GM19240 (cell line): ENCODE measurements around the gene MYCBPAP.

Source experiments
- DNase-seq: peaks from one replicate; pipeline ENCODE4 v3.0.0; 2011; ENCODE audit warnings: low spot score; ENCODE audit not compliant: insufficient read length

MYCBPAP gene

GRCh38 chr17:50549969-50550368 lies 41.7 kb downstream of the MYCBPAP start:
- DNase-seq = no peak

- no peak for DNase-seq
Measured at GRCh38 chr17:50550661-50551432, 42.6 kb downstream of the MYCBPAP start.

DNA sequence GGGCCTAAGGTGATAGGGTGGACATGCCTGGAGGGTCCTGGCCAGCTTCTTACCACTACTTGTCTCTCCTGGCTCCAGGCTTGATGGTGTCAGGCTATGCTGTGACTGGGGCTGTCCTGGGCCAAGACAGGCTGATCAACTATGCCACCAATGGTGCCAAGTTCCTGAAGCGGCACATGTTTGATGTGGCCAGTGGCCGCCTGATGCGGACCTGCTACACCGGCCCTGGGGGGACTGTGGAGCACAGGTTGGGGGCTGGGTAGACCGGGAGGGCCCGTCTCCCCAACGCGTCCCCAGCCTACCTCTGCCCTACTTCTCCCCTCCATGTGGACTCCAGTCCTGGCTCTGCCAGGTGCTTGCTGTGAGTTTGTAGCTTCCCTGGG lies 43.2 kb downstream of the MYCBPAP start:
- DNase-seq = no peak

- DNase-seq = no peak
Measured at GRCh38 chr17:50551884-50552283, 43.6 kb downstream of the MYCBPAP start.

- DNase-seq = no peak
Measured at GRCh38 chr17:50554201-50554600, 46.0 kb downstream of the MYCBPAP start.

GRCh38 chr17:50556803-50557202 lies 48.6 kb downstream of the MYCBPAP start:
- no peak for DNase-seq

- no peak for DNase-seq
Measured at GRCh38 chr17:50557630-50558029, 49.4 kb downstream of the MYCBPAP start.

- DNase-seq = no peak
Measured at GRCh38 chr17:50558091-50558490, 49.9 kb downstream of the MYCBPAP start.

DNA sequence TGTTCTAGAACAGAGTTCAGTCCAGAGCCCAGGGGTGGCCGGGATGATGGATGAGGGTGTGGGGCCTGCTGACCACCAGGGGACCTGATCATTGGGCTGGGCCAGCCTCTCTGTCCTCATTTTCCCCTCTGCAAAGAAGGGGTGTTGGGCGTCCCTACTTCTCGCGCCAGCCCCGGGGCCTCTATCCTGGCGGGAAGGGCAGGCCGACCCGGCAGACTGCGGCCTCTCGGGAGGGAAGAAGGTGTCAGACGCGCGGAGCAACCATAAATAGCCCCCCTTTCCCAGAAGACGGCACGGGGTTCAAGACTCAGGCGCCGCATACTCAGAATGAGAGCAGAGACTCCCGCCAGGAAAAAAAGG lies 50.3 kb downstream of the MYCBPAP start:
- no peak for DNase-seq

DNA sequence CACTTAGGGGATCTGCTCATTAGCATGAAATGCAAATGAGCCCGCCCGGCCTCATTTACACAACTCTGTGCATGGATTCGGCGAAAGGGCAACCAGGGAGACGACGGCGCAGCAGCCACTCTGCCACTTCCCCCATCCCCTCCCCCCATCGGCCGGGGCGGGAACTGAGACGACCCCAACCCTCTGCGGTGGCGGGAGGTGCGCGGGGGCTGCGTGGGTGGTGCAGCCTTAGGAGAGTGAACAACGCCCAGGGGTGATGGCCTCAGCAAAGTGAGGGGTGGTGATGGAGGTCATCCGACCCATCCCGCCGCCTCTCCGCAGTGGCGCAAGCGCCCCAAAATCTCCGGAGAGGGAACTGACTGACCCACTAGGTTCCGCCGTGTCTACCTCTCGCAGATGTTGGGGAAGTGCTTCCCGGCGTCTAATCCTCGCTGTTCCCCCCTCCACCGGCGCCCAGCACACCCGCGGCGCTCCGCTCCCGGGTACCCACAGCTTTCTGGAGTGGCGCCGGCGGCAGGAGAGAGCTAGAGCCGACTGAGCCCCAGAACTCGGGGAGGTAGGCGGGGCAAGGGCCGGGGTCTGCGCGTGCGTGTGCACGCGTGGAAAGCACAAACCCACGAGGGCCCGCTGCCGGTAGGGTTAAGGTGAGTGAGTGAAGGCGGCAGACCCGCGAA lies 50.8 kb downstream of the MYCBPAP start:
- no peak for DNase-seq

- DNase-seq = no peak
Measured at GRCh38 chr17:50559674-50560184, 51.5 kb downstream of the MYCBPAP start.

- peak; percentile 89 for DNase-seq
Measured at GRCh38 chr17:50560185-50560824, 52.1 kb downstream of the MYCBPAP start, which contains the start of gene CACNA1G. Gene CACNA1G, plus strand, starts transcription at chr17:50560715. Its CDS starts 745 bp downstream, at chr17:50561460.

- no peak for DNase-seq
Measured at GRCh38 chr17:50560931-50561745, 52.9 kb downstream of the MYCBPAP start.

GRCh38 chr17:50561746-50562141 lies 53.5 kb downstream of the MYCBPAP start:
- no peak for DNase-seq

DNA sequence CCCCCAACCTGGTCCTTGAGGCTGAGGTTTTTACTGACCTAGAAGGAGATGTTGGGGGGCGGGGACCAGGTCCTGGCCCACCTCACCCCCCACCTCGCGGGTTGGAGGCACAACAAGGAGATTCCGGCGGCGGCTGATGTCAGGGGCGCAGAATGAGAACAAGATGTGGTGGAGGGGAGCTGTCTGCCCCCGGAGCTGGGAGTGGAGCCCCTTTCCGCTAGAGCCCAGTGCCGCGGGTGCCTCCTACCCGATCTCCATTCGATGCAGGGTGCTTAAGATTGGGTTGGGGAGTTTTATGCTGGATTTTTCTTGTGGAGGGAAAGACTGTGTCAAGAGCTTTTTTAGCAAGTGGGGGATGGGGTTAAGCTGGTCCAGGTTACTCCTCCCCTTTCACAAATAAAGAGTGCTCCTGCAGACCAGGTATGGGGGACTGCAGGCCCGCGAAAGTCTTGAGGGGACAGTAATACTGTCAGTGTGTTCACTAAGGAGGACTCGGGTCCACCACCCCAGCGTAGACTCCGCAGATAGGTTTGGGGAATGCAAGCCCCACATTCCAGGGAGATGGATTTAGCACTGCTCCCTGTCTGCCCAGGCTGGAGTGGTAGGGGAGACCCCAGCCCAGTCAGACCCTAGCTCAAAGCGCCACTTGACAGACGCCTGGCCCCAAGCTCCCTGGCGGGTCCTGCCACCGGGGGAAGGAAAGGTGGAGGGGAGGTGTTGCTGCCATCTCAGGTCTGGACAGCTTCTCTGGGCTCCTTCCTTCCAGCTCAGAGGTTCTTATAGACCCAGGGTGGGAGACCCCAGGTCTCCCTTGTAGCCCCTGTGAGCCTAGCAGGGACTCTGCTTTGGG lies 54.2 kb downstream of the MYCBPAP start:
- DNase-seq = no peak

- DNase-seq = no peak
Measured at GRCh38 chr17:50563092-50563511, 54.9 kb downstream of the MYCBPAP start.

- DNase-seq = no peak
Measured at GRCh38 chr17:50564916-50565315, 56.7 kb downstream of the MYCBPAP start.

GRCh38 chr17:50565402-50566350 lies 57.4 kb downstream of the MYCBPAP start:
- DNase-seq = no peak

- no peak for DNase-seq
Measured at GRCh38 chr17:50566886-50567285, 58.6 kb downstream of the MYCBPAP start.
